Trophoblast cell (in vitro differentiated cells and primary cell): Measurements from ENCODE around the gene SP8.

Experiments used
- DNase-seq, 2 donors: peaks; one replicate each; pipeline ENCODE4 v3.0.0-alpha.2; 2016
- H2AFZ ChIP-seq: 2 replicates; pipeline ENCODE4 v1.6.1; 2013; ENCODE audit warnings: low read length, moderate library complexity, mild to moderate bottlenecking; ENCODE audit not compliant: insufficient read depth, poor library complexity
- H2AK5ac ChIP-seq: 2 replicates; pipeline ENCODE4 v1.6.1; 2013; ENCODE audit warnings: mild to moderate bottlenecking, low read length
- H2BK120ac ChIP-seq: 2 replicates; pipeline ENCODE4 v1.6.1; 2013; ENCODE audit warnings: low read length, mild to moderate bottlenecking, moderate library complexity; ENCODE audit not compliant: insufficient read depth, poor library complexity
- H2BK12ac ChIP-seq: 2 replicates; pipeline ENCODE4 v1.6.1; 2013; ENCODE audit warnings: mild to moderate bottlenecking, low read length, moderate library complexity
- H2BK5ac ChIP-seq: 2 replicates; pipeline ENCODE4 v1.6.1; 2013; ENCODE audit warnings: low read length, low read depth, moderate library complexity, mild to moderate bottlenecking; ENCODE audit not compliant: poor library complexity
- H3K14ac ChIP-seq: 2 replicates; pipeline ENCODE4 v1.6.1; 2013; ENCODE audit warnings: mild to moderate bottlenecking, low read length
- H3K18ac ChIP-seq: 2 replicates; pipeline ENCODE4 v1.6.1; 2013; ENCODE audit warnings: mild to moderate bottlenecking, low read length
- H3K23ac ChIP-seq: 2 replicates; pipeline ENCODE4 v1.6.1; 2013; ENCODE audit warnings: low read length
- H3K27ac ChIP-seq: 2 replicates; pipeline ENCODE4 v1.5.1; 2013; ENCODE audit warnings: low read depth, mild to moderate bottlenecking, inconsistent platforms, low read length, moderate library complexity
- H3K27me3 ChIP-seq: 2 replicates; pipeline ENCODE4 v1.6.1; 2013; ENCODE audit warnings: inconsistent platforms, mild to moderate bottlenecking, low read length, moderate library complexity; ENCODE audit not compliant: insufficient read depth
- H3K36me3 ChIP-seq, 2 experiments: 1 replicate in 1 of 2; 2 replicates in 1 of 2; pipeline ENCODE4 v1.6.1; 2013; ENCODE audit warnings: low read length in 2 of 2, mild to moderate bottlenecking in 2 of 2, moderate library complexity in 1 of 2; ENCODE audit not compliant: insufficient read depth in 2 of 2, control insufficient read depth in 1 of 2
- H3K4ac ChIP-seq: 2 replicates; pipeline ENCODE4 v1.6.1; 2013; ENCODE audit warnings: low read depth, mild to moderate bottlenecking, low read length, moderate library complexity
- H3K4me1 ChIP-seq, 2 experiments: 1 replicate in 1 of 2; 2 replicates in 1 of 2; pipeline ENCODE4 v1.6.1; 2013; ENCODE audit warnings: low read length in 2 of 2, mild to moderate bottlenecking in 2 of 2, moderate library complexity in 1 of 2; ENCODE audit not compliant: insufficient read depth in 2 of 2, control insufficient read depth in 1 of 2
- H3K4me2 ChIP-seq: 2 replicates; pipeline ENCODE4 v1.6.1; 2013; ENCODE audit warnings: inconsistent platforms, mild to moderate bottlenecking, low read length, moderate library complexity
- H3K4me3 ChIP-seq: 2 replicates; pipeline ENCODE4 v1.5.1; 2013; ENCODE audit warnings: mild to moderate bottlenecking, low read depth, low read length, inconsistent platforms
- H3K79me1 ChIP-seq: one replicate; pipeline ENCODE4 v1.6.1; 2013; ENCODE audit warnings: low read length
- H3K79me2 ChIP-seq: 2 replicates; pipeline ENCODE4 v1.6.1; 2013; ENCODE audit warnings: low read length, mild to moderate bottlenecking; ENCODE audit not compliant: control insufficient read depth, insufficient read depth, poor library complexity
- H3K9ac ChIP-seq: 2 replicates; pipeline ENCODE4 v1.6.1; 2013; ENCODE audit warnings: mild to moderate bottlenecking, low read length
- H3K9me3 ChIP-seq: 2 replicates; pipeline ENCODE4 v1.6.1; 2013; ENCODE audit warnings: low read depth, mild to moderate bottlenecking, control low read depth, inconsistent platforms, low read length; ENCODE audit not compliant: insufficient read depth
- H4K12ac ChIP-seq: 2 replicates; pipeline ENCODE4 v1.6.1; 2013; ENCODE audit warnings: low read depth, mild to moderate bottlenecking, low read length, moderate library complexity
- H4K8ac ChIP-seq: 2 replicates; pipeline ENCODE4 v1.6.1; 2013; ENCODE audit warnings: low read depth, mild to moderate bottlenecking, low read length, moderate library complexity
- H4K91ac ChIP-seq: one replicate; pipeline ENCODE4 v1.6.1; 2013; ENCODE audit warnings: low read depth, mild to moderate bottlenecking, low read length, moderate library complexity
- WGBS: extraction: QIAGEN DNeasy Blood & Tissue Kit; methylation state at CpG from one replicate; pipeline ENCODE4 v1.1.7; 2013; ENCODE audit warnings: missing lambda C conversion rate; ENCODE audit not compliant: insufficient read length, insufficient coverage; ENCODE audit errors: extremely low coverage; 5-methylcytosine and 5-hydroxymethylcytosine counted together

SP8 gene

GRCh38 chr7:20797042-20797461 lies 10.4 kb upstream of the SP8 start:
- no peak overlapping the region for H3K9ac ChIP-seq
- no peak overlapping the region for H3K14ac ChIP-seq
- no peaks in the 10 kb centered on the region for H3K36me3 ChIP-seq
- no peak overlapping the region for H2BK5ac ChIP-seq
- H2AK5ac ChIP-seq: no peak overlapping the region
- no peak overlapping the region for H4K12ac ChIP-seq
- DNase-seq: peak; percentile 24 to 50
- H2BK12ac ChIP-seq: no peak overlapping the region
- H3K79me2 ChIP-seq: no peaks in the 10 kb centered on the region
- H3K23ac ChIP-seq: no peak overlapping the region
- no CpG with 5 or more reads among the region's 19 CpGs for WGBS
- peak overlapping the region; percentile 80 for H3K4me2 ChIP-seq
- no peak overlapping the region for H4K91ac ChIP-seq
- peaks cover 52% of the 10 kb centered on the region for H3K27me3 ChIP-seq
- H3K4ac ChIP-seq: no peak overlapping the region
- peaks cover 4% of the 10 kb centered on the region for H3K9me3 ChIP-seq
- no peaks in the 10 kb centered on the region for H3K79me1 ChIP-seq
- H2AFZ ChIP-seq: no peak overlapping the region
- no peak overlapping the region for H3K18ac ChIP-seq
- peaks cover 0 to 10% of the 10 kb centered on the region in 2 experiments for H3K4me1 ChIP-seq
- H2BK120ac ChIP-seq: no peak overlapping the region
- H4K8ac ChIP-seq: no peak overlapping the region
- no peak overlapping the region for H3K4me3 ChIP-seq
- H3K27ac ChIP-seq: no peak overlapping the region

GRCh38 chr7:20796500-20796899 lies 9.8 kb upstream of the SP8 start:
- no peaks in the 10 kb centered on the region for H3K79me1 ChIP-seq
- no peak overlapping the region for H3K4me2 ChIP-seq
- H4K91ac ChIP-seq: no peak overlapping the region
- DNase-seq: no peak
- no peak overlapping the region for H2BK12ac ChIP-seq
- H3K23ac ChIP-seq: no peak overlapping the region
- peaks cover 4% of the 10 kb centered on the region for H3K9me3 ChIP-seq
- no peak overlapping the region for H3K4ac ChIP-seq
- no peak overlapping the region for H4K12ac ChIP-seq
- H3K27ac ChIP-seq: no peak overlapping the region
- H3K79me2 ChIP-seq: no peaks in the 10 kb centered on the region
- H2BK120ac ChIP-seq: no peak overlapping the region
- H3K36me3 ChIP-seq: no peaks in the 10 kb centered on the region
- no peak overlapping the region for H4K8ac ChIP-seq
- no peak overlapping the region for H3K14ac ChIP-seq
- H3K9ac ChIP-seq: no peak overlapping the region
- H3K4me1 ChIP-seq: peaks cover 0 to 10% of the 10 kb centered on the region in 2 experiments
- WGBS: no CpG with 5 or more reads among the region's 6 CpGs
- no peak overlapping the region for H2AFZ ChIP-seq
- no peak overlapping the region for H2AK5ac ChIP-seq
- H3K27me3 ChIP-seq: peaks cover 53% of the 10 kb centered on the region
- H3K18ac ChIP-seq: no peak overlapping the region
- H3K4me3 ChIP-seq: no peak overlapping the region
- H2BK5ac ChIP-seq: no peak overlapping the region

- Histone ChIP-seq H3K27ac (no peak overlapping the region), H3K4me2 (no peak overlapping the region), H3K36me3 (no peaks in the 10 kb centered on the region), H2AFZ (no peak overlapping the region), H3K4me3 (no peak overlapping the region), H3K4me1 (peaks cover 0 to 10% of the 10 kb centered on the region in 2 experiments), H3K14ac (no peak overlapping the region), H2BK120ac (no peak overlapping the region), H3K79me2 (no peaks in the 10 kb centered on the region), H3K4ac (no peak overlapping the region), H4K91ac (no peak overlapping the region), H3K79me1 (no peaks in the 10 kb centered on the region), H3K23ac (no peak overlapping the region), H3K9ac (no peak overlapping the region), H4K12ac (no peak overlapping the region), H4K8ac (no peak overlapping the region), H2AK5ac (no peak overlapping the region), H2BK5ac (no peak overlapping the region), H3K9me3 (peaks cover 4% of the 10 kb centered on the region), H2BK12ac (no peak overlapping the region), H3K18ac (no peak overlapping the region), H3K27me3 (peaks cover 58% of the 10 kb centered on the region)
- DNase-seq: no peak
- WGBS: no CpG with 5 or more reads among the region's 5 CpGs
Observed at GRCh38 chr7:20795881-20796280, 9.2 kb upstream of the SP8 start.

GRCh38 chr7:20795361-20795760 lies 8.7 kb upstream of the SP8 start:
- no peak overlapping the region for H3K23ac ChIP-seq
- no peak for DNase-seq
- no peak overlapping the region for H2AK5ac ChIP-seq
- no peak overlapping the region for H3K4me2 ChIP-seq
- peaks cover 4% of the 10 kb centered on the region for H3K9me3 ChIP-seq
- no peak overlapping the region for H3K4ac ChIP-seq
- no peak overlapping the region for H4K8ac ChIP-seq
- no peak overlapping the region for H3K14ac ChIP-seq
- H2AFZ ChIP-seq: no peak overlapping the region
- H3K9ac ChIP-seq: no peak overlapping the region
- H3K27ac ChIP-seq: no peak overlapping the region
- H4K12ac ChIP-seq: no peak overlapping the region
- H3K27me3 ChIP-seq: peaks cover 61% of the 10 kb centered on the region
- no peaks in the 10 kb centered on the region for H3K79me1 ChIP-seq
- no peak overlapping the region for H3K4me3 ChIP-seq
- no peak overlapping the region for H3K18ac ChIP-seq
- no peak overlapping the region for H2BK120ac ChIP-seq
- H3K36me3 ChIP-seq: no peaks in the 10 kb centered on the region
- H3K79me2 ChIP-seq: no peaks in the 10 kb centered on the region
- peaks cover 0 to 10% of the 10 kb centered on the region in 2 experiments for H3K4me1 ChIP-seq
- WGBS: no CpG with 5 or more reads among the region's 10 CpGs
- no peak overlapping the region for H4K91ac ChIP-seq
- no peak overlapping the region for H2BK12ac ChIP-seq
- no peak overlapping the region for H2BK5ac ChIP-seq
